NCI-H2107 (cell line): ENCODE results near the gene RTKN.

Experiments used
- DNase-seq: peaks from one replicate; lab custom pipeline; 2025; lab: John Stamatoyannopoulos, UW

The RTKN gene

DNA sequence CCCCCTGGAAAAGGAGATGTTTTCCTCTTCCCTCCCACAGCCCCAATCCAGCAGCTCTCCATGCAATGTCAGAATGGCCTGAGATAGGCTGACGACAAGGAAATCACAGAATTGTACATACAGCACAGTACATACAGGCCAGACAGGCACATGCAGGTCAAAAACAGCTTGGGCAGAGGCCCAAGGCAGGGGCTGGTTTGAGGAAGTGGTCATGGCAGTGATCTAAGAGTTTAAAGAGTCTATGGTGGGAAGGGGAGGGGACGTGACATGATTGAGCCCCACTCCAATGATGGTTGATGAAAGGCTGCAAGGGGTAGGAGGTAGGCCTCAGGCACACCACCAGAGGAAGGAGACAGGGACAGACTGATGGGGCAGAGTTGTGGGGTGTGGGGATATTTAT, 65.9 kb downstream of the RTKN start:
- DNase-seq: no peak
